ENCODE results near the gene TMEM179B. TPM values are rescaled to one million over a fixed set of nuclear protein-coding genes. Genes with fewer than 3 reads are reported as not detected.

TMEM179B gene
- total RNA-seq, 2 donors from 2014 or later = 42.5 to 44.8 TPM

- DNase-seq (ENCODE audit: low spot score) = peak; percentile 65
These were observed 17.3 kb downstream of the TMEM179B start for GRCh38 chr11:62804310-62805075.

GRCh38 chr11:62805076-62805892 lies 18.1 kb downstream of the TMEM179B start, which contains the start of gene NXF1:
NXF1 (minus strand) TSS chr11:62805440; CDS start chr11:62805356, 84 bp downstream.
- peak within 1 kb of the TSS; percentile 72 to 87 for H3K4me3 ChIP-seq
- DNase-seq (ENCODE audit: low spot score) = peak; percentile 96
- no peaks in the 10 kb centered on the region for H3K9me3 ChIP-seq
- peak in 1 of 2 donors; percentile 41 for TF ChIP-seq CTCF (IDR thresholded peaks at IDR 0.05)
- peaks cover 0 to 33% of the 10 kb centered on the region in 2 donors for H3K4me1 ChIP-seq
- H3K27ac ChIP-seq = peak within 1 kb of the TSS; percentile 91 to 93
- H3K27me3 ChIP-seq = no peaks in the 10 kb centered on the region
- H3K36me3 ChIP-seq = peaks cover 31% of the 10 kb centered on the region

More at GRCh38 chr11:62804310-62805075, 17.3 kb downstream of the TMEM179B start:
- Histone ChIP-seq H3K27ac (peak overlapping the region; percentile 91 to 93), H3K4me1 (peaks cover 0 to 33% of the 10 kb centered on the region in 2 donors), H3K36me3 (peaks cover 39% of the 10 kb centered on the region), H3K27me3 (no peaks in the 10 kb centered on the region), H3K9me3 (no peaks in the 10 kb centered on the region), H3K4me3 (peak overlapping the region; percentile 72 to 87)
- TF ChIP-seq CTCF (IDR thresholded peaks at IDR 0.05) = no peak

- Histone ChIP-seq H3K36me3 (peaks cover 24% of the 10 kb centered on the region), H3K27ac (peak overlapping the region; percentile 91 to 93), H3K4me3 (peak overlapping the region; percentile 72 to 87), H3K4me1 (peaks cover 0 to 33% of the 10 kb centered on the region in 2 donors), H3K27me3 (no peaks in the 10 kb centered on the region), H3K9me3 (no peaks in the 10 kb centered on the region)
- no peak for TF ChIP-seq CTCF (IDR thresholded peaks at IDR 0.05)
- DNase-seq (ENCODE audit: low spot score) = no peak
These were observed 18.8 kb downstream of the TMEM179B start for GRCh38 chr11:62805961-62806441.

GRCh38 chr11:62806611-62807121 lies 19.5 kb downstream of the TMEM179B start:
- Histone ChIP-seq H3K27ac (peak overlapping the region; percentile 91 to 93), H3K4me1 (peaks cover 0 to 33% of the 10 kb centered on the region in 2 donors), H3K4me3 (no peak overlapping the region), H3K27me3 (no peaks in the 10 kb centered on the region), H3K36me3 (peaks cover 17% of the 10 kb centered on the region), H3K9me3 (no peaks in the 10 kb centered on the region)
- no peak for TF ChIP-seq CTCF (IDR thresholded peaks at IDR 0.05)
- peak; percentile 76 for DNase-seq (ENCODE audit: low spot score)

GRCh38 chr11:62810748-62811147 lies 23.5 kb downstream of the TMEM179B start:
- Histone ChIP-seq H3K9me3 (no peaks in the 10 kb centered on the region), H3K36me3 (peaks cover 12% of the 10 kb centered on the region), H3K27me3 (no peaks in the 10 kb centered on the region), H3K27ac (no peak overlapping the region), H3K4me3 (no peak overlapping the region), H3K4me1 (peaks cover 0 to 13% of the 10 kb centered on the region in 2 donors)
- TF ChIP-seq CTCF (IDR thresholded peaks at IDR 0.05) = no peak
- no peak for DNase-seq (ENCODE audit: low spot score)

Data from right atrium auricular region (tissue), 2 donors.